HepG2 (cell line): ENCODE data around the gene SGCD.

Source experiments
- CBFB ChIP-seq: sonication (generic); formaldehyde crosslinking; IDR thresholded peaks from 2 replicates; pipeline ENCODE4 v1.4.0; 2020; ENCODE audit warnings: missing genetic modification reagents
- EZH2 ChIP-seq: conservative IDR thresholded peaks from 2 replicates; pipeline ENCODE4 v1.6.1; 2012; ENCODE audit warnings: mild to moderate bottlenecking, low read depth, low read length, moderate library complexity
- GATAD1 ChIP-seq: IDR thresholded peaks from 2 replicates; pipeline ENCODE4 v1.6.1; 2016; ENCODE audit warnings: missing genetic modification reagents, missing compliant biosample characterization
- POLR2AphosphoS2 ChIP-seq: IDR thresholded peaks from 2 replicates; pipeline ENCODE4 v1.6.1; 2011; ENCODE audit warnings: low read depth, low read length, improper control_type of control experiment
- SIN3A ChIP-seq: IDR thresholded peaks from 2 replicates; pipeline ENCODE4 v1.6.1; 2011; ENCODE audit warnings: low read depth, mild to moderate bottlenecking, control low read depth, low read length, borderline replicate concordance
- ZBTB43 ChIP-seq: sonication (generic); formaldehyde crosslinking; conservative IDR thresholded peaks from 2 replicates; pipeline ENCODE4 v1.4.0; 2020; ENCODE audit warnings: missing genetic modification reagents
- TF ChIP-seq, protein P1 (sequence below), 2 experiments: sonication (generic) in 1 of 2; formaldehyde crosslinking in 1 of 2; IDR thresholded peaks; 2 replicates each; pipeline versions ENCODE4 v1.6.1 to v1.9.0; 2014 to 2022; ENCODE audit warnings: antibody characterized with exemption in 1 of 2, borderline replicate concordance in 1 of 2, inconsistent platforms in 1 of 2, low read depth in 1 of 2, missing genetic modification reagents in 1 of 2

DNA sequence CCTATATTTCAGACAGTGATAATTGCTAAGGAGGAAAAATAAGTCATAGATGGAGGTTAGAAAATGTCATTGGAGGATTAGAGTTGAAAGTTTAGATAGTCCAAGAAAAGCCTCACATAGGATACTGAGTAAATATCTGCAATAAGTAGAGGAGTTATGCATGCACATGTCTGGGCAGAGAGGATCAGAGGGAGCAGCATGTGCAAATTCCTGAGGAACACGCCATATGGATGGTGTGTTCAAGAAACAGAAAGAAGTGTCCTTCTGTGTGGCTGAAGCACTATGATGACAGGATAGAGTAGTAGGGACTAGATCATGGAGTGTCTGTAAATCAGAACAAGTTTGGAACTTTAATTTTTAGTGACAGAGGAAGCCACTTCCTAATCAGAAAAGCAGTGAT, 52.2 kb downstream of the SGCD start:
- TF ChIP-seq GATAD1 (CRISPR knock-in tag) (no peak), POLR2AphosphoS2 (no peak), ZBTB43 (CRISPR knock-in tag) (no peak), SIN3A (no peak), EZH2 (no peak), CBFB (CRISPR knock-in tag) (no peak)
- TF ChIP-seq, protein P1, sequence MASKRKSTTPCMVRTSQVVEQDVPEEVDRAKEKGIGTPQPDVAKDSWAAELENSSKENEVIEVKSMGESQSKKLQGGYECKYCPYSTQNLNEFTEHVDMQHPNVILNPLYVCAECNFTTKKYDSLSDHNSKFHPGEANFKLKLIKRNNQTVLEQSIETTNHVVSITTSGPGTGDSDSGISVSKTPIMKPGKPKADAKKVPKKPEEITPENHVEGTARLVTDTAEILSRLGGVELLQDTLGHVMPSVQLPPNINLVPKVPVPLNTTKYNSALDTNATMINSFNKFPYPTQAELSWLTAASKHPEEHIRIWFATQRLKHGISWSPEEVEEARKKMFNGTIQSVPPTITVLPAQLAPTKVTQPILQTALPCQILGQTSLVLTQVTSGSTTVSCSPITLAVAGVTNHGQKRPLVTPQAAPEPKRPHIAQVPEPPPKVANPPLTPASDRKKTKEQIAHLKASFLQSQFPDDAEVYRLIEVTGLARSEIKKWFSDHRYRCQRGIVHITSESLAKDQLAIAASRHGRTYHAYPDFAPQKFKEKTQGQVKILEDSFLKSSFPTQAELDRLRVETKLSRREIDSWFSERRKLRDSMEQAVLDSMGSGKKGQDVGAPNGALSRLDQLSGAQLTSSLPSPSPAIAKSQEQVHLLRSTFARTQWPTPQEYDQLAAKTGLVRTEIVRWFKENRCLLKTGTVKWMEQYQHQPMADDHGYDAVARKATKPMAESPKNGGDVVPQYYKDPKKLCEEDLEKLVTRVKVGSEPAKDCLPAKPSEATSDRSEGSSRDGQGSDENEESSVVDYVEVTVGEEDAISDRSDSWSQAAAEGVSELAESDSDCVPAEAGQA (IDR thresholded peaks at IDR 0.05; ENCODE audit: low read depth), result no peak
- TF ChIP-seq, protein P1 (CRISPR knock-in tag; IDR thresholded peaks at IDR 0.05; ENCODE audit: borderline replicate concordance), result no peak
